ENCODE results near the gene PSTK. TPM values are rescaled to one million over a fixed set of nuclear protein-coding genes. Genes with fewer than 3 reads are reported as not detected.

PSTK gene
- total RNA-seq, 1 donor, result 3.6 TPM

GRCh38 chr10:122990278-122990677, 10.1 kb downstream of the PSTK start:
- TF ChIP-seq CTCF (IDR thresholded peaks at IDR 0.05; ENCODE audit: extremely low read depth, low read depth, low read length), result no peak
- H3K36me3 ChIP-seq (ENCODE audit: insufficient read depth, low read length), result peaks cover 17% of the 10 kb centered on the region
- no peak overlapping the region for H3K27ac ChIP-seq (ENCODE audit: low read depth, low read length)
- H4K20me1 ChIP-seq (ENCODE audit: insufficient read depth, low read length), result peaks cover 2% of the 10 kb centered on the region
- no peaks in the 10 kb centered on the region for H3K79me2 ChIP-seq (ENCODE audit: insufficient read depth, low read length)
- H3K4me2 ChIP-seq (ENCODE audit: insufficient read depth, low read length), result no peak overlapping the region
- no peaks in the 10 kb centered on the region for H3K4me1 ChIP-seq (ENCODE audit: insufficient read depth, low read length)
- H3K27me3 ChIP-seq (ENCODE audit: insufficient read depth, low read length), result no peaks in the 10 kb centered on the region
- no peak overlapping the region for H3K4me3 ChIP-seq (ENCODE audit: insufficient read depth, low read length)
- no peak for DNase-seq (ENCODE audit: insufficient read length, low spot score, missing footprints)
- no peaks in the 10 kb centered on the region for H3K9me3 ChIP-seq (ENCODE audit: low read depth, low read length)
- no peak overlapping the region for H2AFZ ChIP-seq (ENCODE audit: low read length)

GRCh38 chr10:122992031-122992585, 11.9 kb downstream of the PSTK start:
- H3K27me3 ChIP-seq (ENCODE audit: insufficient read depth, low read length), result no peaks in the 10 kb centered on the region
- H3K27ac ChIP-seq (ENCODE audit: low read depth, low read length), result no peak overlapping the region
- no peaks in the 10 kb centered on the region for H3K4me1 ChIP-seq (ENCODE audit: insufficient read depth, low read length)
- DNase-seq (ENCODE audit: insufficient read length, low spot score, missing footprints), result no peak
- no peak overlapping the region for H2AFZ ChIP-seq (ENCODE audit: low read length)
- H3K9me3 ChIP-seq (ENCODE audit: low read depth, low read length), result no peaks in the 10 kb centered on the region
- H3K4me2 ChIP-seq (ENCODE audit: insufficient read depth, low read length), result no peak overlapping the region
- no peak for TF ChIP-seq CTCF (IDR thresholded peaks at IDR 0.05; ENCODE audit: extremely low read depth, low read depth, low read length)
- peaks cover 2% of the 10 kb centered on the region for H3K79me2 ChIP-seq (ENCODE audit: insufficient read depth, low read length)
- H3K4me3 ChIP-seq (ENCODE audit: insufficient read depth, low read length), result no peak overlapping the region
- peaks cover 2% of the 10 kb centered on the region for H4K20me1 ChIP-seq (ENCODE audit: insufficient read depth, low read length)
- H3K36me3 ChIP-seq (ENCODE audit: insufficient read depth, low read length), result peaks cover 22% of the 10 kb centered on the region

GRCh38 chr10:122993797-122994336, 13.7 kb downstream of the PSTK start:
- Histone ChIP-seq H3K27ac (ENCODE audit: low read depth, low read length) (no peak overlapping the region), H3K36me3 (ENCODE audit: insufficient read depth, low read length) (peaks cover 32% of the 10 kb centered on the region)
- TF ChIP-seq CTCF (IDR thresholded peaks at IDR 0.05; ENCODE audit: extremely low read depth, low read depth, low read length), result no peak

GRCh38 chr10:122995936-122996335, 15.7 kb downstream of the PSTK start:
- no peak for TF ChIP-seq CTCF (IDR thresholded peaks at IDR 0.05; ENCODE audit: extremely low read depth, low read depth, low read length)
- Histone ChIP-seq H4K20me1 (ENCODE audit: insufficient read depth, low read length) (peaks cover 2% of the 10 kb centered on the region), H3K27me3 (ENCODE audit: insufficient read depth, low read length) (no peaks in the 10 kb centered on the region), H3K9me3 (ENCODE audit: low read depth, low read length) (no peaks in the 10 kb centered on the region), H3K4me2 (ENCODE audit: insufficient read depth, low read length) (no peak overlapping the region), H3K79me2 (ENCODE audit: insufficient read depth, low read length) (peaks cover 30% of the 10 kb centered on the region), H2AFZ (ENCODE audit: low read length) (no peak overlapping the region), H3K36me3 (ENCODE audit: insufficient read depth, low read length) (peaks cover 32% of the 10 kb centered on the region), H3K4me1 (ENCODE audit: insufficient read depth, low read length) (no peaks in the 10 kb centered on the region), H3K4me3 (ENCODE audit: insufficient read depth, low read length) (no peak overlapping the region), H3K27ac (ENCODE audit: low read depth, low read length) (no peak overlapping the region)
- no peak for DNase-seq (ENCODE audit: insufficient read length, low spot score, missing footprints)

More at GRCh38 chr10:122993797-122994336, 13.7 kb downstream of the PSTK start:
- Histone ChIP-seq H3K4me1 (ENCODE audit: insufficient read depth, low read length) (no peaks in the 10 kb centered on the region), H3K4me3 (ENCODE audit: insufficient read depth, low read length) (no peak overlapping the region), H3K9me3 (ENCODE audit: low read depth, low read length) (no peaks in the 10 kb centered on the region), H4K20me1 (ENCODE audit: insufficient read depth, low read length) (peaks cover 2% of the 10 kb centered on the region), H3K27me3 (ENCODE audit: insufficient read depth, low read length) (no peaks in the 10 kb centered on the region), H2AFZ (ENCODE audit: low read length) (no peak overlapping the region), H3K4me2 (ENCODE audit: insufficient read depth, low read length) (no peak overlapping the region), H3K79me2 (ENCODE audit: insufficient read depth, low read length) (peaks cover 13% of the 10 kb centered on the region)
- no peak for DNase-seq (ENCODE audit: insufficient read length, low spot score, missing footprints)

Data from osteoblast (primary cell).